Right forelimb (tissue), 1 donor: Measurements from ENCODE around the gene LY6G6F.

Experiments
- DNase-seq: peaks from one replicate; pipeline ENCODE4 v3.0.0-alpha.2; 2018

LY6G6F gene

GRCh38 chr6:31706599-31706998 is at the start of gene LY6G6F:
Gene LY6G6F (plus strand): TSS chr6:31706866. CDS start chr6:31706907, 41 bp downstream.
- DNase-seq: no peak

DNA sequence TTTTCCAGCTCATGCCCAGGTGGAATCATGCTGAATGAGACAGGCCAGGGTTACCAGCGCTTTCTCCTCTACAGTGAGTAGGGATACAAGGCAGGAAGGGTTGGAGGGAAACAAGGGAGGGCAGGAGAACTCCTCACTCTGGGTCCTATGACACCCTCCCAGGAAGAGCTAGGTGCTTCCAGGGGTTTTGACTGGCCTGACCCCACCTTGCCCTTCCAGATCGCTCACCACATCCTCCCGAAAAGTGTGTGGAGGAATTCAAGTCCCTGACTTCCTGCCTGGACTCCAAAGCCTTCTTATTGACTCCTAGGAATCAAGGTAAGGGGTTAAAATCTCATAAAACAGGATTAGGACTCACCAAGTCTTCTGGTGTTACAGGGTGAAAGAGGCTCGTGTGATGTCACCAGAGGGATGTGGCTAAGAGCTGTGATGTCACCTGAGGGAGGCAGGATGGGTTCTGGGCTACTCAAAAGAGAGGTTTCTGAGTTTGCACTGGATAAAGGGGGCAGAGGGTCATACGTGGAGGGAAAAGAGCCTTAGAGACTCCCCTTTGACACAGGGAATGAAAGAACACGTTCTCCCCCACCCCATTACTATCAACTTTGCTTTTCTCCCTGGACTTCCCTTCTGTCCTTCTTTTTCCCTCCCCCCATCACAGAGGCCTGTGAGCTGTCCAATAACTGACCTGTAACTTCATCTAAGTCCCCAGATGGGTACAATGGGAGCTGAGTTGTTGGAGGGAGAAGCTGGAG is 49.1 kb upstream of the LY6G6F start:
- DNase-seq: no peak

DNA sequence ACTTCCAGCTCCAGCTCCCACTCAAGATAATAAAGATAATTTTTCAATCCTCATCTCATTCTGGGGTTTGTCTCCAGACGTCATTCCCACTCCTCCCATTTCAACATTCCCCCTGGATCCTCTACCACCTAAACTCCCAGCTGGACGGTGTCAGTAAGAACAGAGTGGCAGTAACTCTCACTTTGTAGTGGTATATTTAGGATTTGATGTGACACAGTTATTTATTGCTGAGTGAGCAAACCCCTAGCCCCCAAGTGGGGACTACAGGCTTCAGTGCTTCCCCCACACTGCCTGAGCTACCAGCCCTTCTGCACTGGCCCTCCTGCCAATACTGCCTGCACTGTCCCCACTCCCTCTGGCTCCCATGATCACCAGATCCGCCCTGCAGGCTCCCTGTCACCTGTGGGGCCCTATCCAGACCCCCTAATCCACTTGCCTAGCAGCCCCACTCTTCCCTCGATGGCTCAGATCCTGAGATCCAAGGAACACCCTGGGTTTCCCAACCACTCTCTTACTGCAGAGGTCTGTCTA is 48.4 kb upstream of the LY6G6F start:
- no peak for DNase-seq

DNA sequence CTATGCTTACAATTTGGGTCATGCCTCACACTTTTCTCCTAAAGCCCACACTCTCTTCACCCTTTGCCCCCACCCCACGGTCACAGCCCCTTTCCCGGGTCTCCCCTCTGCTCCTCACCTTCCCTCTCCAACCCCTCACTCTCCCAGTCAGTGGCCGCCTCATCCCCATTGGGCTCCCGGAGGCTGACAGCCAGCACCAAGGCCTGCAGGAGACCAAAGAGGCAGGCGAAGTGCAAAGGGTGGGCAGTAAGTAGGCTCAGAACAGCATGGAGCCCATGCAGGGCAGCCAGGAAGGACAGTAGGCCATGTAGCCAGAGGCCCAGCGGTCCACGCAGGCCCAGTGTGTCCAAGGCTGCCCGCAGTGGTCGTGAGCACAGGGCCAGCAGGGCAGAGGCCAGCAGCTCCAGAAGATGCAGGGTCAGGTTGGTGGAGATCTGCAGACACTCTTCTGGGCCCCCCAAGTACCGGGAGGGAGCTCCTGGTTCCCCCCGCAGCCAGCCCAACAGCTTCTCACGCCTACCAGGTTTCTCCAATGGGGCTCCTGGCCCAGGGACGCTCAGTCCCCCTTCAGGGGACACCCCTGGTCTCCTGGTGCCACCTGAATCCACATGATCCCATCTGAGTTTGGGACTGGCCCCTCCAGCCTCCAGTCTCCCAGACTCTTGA is 47.5 kb upstream of the LY6G6F start:
- no peak for DNase-seq

- no peak for DNase-seq
Measured at GRCh38 chr6:31659649-31660380, 46.9 kb upstream of the LY6G6F start.

DNA sequence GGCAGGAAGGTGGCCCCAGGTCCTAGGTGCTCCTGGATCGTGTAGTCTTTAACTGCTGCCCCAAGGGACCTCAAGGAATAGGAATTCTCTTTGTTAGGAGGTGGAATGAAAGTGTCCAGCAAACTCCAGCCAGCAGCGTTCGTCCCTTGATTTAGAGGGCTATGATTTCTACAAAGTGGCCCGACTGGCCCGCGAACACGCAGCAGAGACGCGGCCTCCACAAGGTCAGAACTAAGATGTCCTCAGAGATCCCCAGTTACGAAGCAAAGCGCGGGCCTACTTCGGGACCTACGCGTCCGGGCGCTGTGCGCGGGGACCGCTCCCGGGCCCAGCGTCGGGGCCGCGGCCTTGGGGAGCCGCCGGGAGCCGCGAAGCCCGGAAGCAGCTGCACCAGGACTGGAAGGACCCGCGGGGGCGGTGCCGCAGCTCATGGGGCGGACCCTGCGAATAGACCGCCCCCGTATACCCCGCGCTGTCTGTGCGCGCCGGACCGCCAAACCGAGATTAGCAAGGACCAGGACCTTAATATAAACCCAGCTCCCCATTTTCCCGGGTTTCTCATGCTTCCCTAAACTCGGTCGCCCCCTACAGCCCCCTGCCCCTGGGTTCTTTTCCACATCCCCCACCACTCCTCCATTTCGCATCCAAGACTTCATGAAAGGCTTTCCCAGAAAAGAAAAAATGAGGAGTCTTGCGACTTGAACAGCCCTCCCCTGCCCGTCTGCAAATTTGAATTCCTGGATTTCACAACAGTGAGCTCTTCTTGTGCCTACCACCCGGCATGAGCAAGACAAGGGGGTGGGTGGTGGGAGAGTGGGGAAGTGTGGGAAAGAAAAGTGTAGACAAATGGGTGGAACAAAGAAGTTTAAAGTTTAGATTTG is 46.0 kb upstream of the LY6G6F start, which contains the start of gene C6orf47:
TSS of gene C6orf47 (minus strand) at position 398 of the 881 bp plus-strand sequence. CDS start 831 bp downstream, outside the sequence.
- DNase-seq: peak; percentile 92

- no peak for DNase-seq
Measured at GRCh38 chr6:31661262-31662123, 45.2 kb upstream of the LY6G6F start.

DNA sequence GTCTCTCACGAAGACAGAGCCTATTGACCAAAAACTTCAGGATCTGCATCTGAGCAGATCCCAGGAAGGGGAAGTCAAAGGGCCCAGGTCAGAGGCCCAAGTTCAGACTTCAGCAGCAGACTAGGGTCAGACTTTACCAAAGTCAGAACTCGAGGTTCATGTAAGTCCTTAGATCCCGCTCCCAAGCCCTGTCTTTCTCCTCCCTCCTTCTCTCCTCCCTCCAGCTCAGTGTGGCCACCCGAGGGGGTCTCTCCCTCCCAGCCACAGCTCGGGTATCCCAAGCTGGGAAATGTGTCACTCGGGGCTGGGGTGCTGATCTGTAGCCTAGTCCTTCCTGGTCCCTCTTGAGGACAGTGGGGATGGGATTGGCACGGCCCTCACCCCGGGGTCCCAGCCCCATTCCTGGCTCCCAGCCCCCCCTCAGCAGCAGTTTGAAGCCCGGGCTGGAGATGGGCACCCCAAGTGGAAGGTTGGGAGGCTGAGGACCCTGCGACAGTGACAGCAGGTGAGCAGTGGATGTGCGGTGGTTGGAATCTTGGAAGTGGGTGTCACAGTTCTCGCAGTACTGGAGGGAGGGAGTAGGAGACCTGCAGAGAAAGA is 44.4 kb upstream of the LY6G6F start:
- DNase-seq: no peak

GRCh38 chr6:31663126-31663960 is 43.3 kb upstream of the LY6G6F start:
- no peak for DNase-seq

DNA sequence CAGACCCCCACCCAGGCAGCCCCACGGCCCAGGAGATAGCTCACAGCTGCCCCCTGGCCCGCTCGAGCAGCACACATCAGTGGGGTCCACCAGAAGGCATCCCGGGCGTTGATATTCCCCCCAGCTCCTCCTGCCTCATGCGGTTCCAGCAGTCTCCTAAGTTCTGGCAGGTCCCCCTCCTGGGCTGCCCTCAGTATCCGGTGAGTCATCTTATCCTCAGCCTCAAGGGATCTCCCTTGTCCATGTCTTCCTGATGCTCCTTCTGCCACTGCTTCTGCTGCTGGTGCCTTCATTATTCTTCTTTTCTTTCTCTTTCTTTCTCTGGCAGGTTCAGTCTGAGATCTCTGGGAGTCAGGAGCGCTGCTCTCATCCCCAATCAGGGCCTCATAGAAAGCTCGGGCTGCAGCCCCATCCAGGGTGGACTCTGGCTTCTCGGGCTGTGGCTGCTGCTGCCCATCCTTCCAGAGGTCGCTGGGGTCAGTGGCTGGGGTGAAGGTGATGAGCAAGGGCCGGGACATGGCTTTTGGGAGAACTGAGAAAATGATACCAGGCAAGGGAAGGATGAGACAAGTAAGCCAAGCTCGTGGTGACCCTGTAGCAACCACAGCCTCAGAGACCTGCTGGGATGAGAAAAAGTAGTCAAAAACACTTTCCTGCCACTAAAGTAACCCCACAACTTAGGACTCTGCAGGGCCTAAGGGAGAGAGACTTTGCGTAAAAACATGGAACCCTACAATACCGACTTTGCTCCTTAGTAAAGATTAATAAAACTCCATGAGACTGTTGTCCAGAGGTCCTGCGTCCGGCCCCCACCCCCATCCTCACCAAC is 42.5 kb upstream of the LY6G6F start:
- DNase-seq: no peak

- DNase-seq: peak; percentile 89
Measured at GRCh38 chr6:31664790-31665500, 41.7 kb upstream of the LY6G6F start, which contains the start of gene GPANK1. Gene GPANK1 (minus strand): TSS chr6:31664997. CDS start chr6:31664478, 519 bp downstream.

DNA sequence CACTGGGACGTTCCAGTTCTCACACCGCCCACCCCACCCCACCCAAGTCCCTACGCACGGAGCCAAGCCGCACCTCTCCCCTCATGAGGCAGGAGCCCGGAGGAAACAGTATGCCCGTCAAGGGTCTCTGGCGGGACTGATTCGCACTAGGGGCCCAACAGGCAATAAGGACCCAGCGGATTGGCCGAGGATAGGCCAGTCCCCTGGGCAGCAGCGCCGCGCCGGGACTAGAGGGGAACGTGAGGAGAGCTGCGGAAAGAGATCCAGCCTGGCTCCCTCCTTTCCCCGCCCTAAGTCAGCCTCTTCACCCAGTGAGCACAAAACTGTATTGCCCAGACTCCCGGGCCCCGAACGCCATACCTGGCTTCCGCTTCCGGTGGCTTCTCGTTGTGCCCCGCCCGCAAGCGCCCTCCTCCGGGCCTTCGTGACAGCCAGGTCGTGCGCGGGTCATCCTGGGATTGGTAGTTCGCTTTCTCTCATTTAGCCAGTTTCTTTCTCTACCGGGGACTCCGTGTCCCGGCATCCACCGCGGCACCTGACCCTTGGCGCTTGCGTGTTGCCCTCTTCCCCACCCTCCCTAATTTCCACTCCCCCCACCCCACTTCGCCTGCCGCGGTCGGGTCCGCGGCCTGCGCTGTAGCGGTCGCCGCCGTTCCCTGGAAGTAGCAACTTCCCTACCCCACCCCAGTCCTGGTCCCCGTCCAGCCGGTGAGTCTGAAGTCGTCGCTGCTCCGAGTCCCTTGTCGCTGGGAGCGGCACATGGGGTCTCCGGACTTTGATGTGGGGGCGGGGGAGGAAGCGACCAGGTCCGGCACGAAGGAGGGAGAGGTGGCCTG is 40.9 kb upstream of the LY6G6F start, which contains the start of gene CSNK2B:
TSS of gene CSNK2B (plus strand) at position 580 of the 836 bp plus-strand sequence. CDS start 752 bp downstream, outside the sequence.
- DNase-seq: peak; percentile 98

DNA sequence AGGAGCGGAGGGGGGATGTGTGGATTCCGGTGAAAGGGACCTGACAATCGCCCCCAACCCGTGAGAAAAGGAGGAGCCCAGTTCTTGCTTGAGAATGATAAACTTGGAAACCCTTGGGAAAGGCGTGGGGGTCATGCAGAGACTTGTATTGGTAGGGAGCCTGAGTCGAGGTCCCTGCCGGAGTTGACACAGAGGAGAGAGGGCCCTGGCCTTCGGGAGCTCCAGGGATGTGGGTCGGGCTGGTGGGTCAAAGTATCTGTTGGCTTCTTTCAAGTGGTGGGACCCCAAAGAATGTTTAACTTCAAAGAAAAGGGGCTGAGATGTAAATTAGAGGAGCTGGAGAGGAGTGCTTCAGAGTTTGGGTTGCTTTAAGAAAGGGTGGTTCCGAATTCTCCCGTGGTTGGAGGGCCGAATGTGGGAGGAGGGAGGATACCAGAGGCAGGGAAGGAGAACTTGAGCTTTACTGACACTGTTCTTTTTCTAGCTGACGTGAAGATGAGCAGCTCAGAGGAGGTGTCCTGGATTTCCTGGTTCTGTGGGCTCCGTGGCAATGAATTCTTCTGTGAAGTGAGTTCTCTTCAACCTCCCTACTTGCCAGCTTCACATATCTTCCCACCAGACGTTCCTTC is 40.2 kb upstream of the LY6G6F start:
- DNase-seq: no peak

GRCh38 chr6:31669676-31670075 is 37.0 kb upstream of the LY6G6F start, which contains the start of gene LY6G5B:
Gene LY6G5B (plus strand): TSS chr6:31669976. CDS start chr6:31670951, 975 bp downstream.
- DNase-seq: no peak

DNA sequence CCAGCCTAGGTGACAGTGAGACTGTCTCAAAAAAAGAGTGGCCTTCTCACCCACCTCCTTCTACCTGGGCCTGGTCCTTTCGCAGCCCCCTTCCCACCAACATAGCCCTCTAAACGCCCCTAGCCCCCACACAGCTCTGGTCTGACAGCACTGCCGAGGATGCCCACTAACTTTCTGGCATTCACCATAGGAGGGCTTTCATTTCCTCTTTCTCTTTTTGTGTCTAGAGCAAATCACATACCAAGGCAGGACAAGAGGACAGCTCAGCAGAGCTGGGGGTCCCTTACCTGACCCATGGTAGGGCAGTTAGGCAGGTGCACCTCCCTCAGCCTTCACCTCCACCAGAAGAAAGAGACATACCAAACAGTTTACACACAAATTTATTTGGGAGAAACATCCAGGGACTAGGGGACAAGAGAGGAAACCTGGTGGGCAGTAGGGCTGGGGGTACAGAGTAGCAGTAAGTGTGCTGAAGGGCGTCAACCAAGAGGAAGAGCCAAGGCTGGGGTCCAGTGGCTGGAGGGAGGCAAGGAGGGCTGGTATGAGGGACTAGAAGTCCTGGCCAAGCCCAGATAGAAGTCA is 30.3 kb upstream of the LY6G6F start:
- DNase-seq: no peak

- DNase-seq: no peak
Measured at GRCh38 chr6:31676904-31677303, 29.8 kb upstream of the LY6G6F start.
